PC-3 (cell line): ENCODE measurements around the gene PDZRN3. TPM values are rescaled to one million over a fixed set of nuclear protein-coding genes. Genes with fewer than 3 reads are reported as not detected.

Experiments used
- ATAC-seq: fragments of 200-7000 bp; cut with Tn5 transposase; 2 replicates; pipeline ENCODE4 v1.9.1; 2020; ENCODE audit warnings: mild to moderate bottlenecking, moderate library complexity
- BruUV-seq: library from RNA; stranded (reverse); fragments of 400-500 nt; replicated peaks from 2 replicates; lab custom pipeline; 2021; lab: Mats Ljungman, UMichigan
- CTCF ChIA-PET: fragments of 300-600 bp; sonication (Branson Sonifier 250); formaldehyde crosslinking; loops from one replicate; lab custom pipeline; 2022; ENCODE audit warnings: antibody characterized with exemption; lab: Charles Lee
- POLR2A ChIA-PET: fragments of 300-600 bp; sonication (Branson Sonifier 250); formaldehyde crosslinking; loops from one replicate; lab custom pipeline; 2022; ENCODE audit warnings: antibody characterized with exemption; ENCODE audit not compliant: unreplicated experiment; lab: Charles Lee
- DNase-seq: peaks from one replicate; pipeline ENCODE4 v3.0.0-alpha.2; 2015
- H2AFZ ChIP-seq: fragments of 300-600 bp; sonication (generic); 2 replicates; pipeline ENCODE4 v1.6.0; 2016; ENCODE audit warnings: antibody characterized with exemption, low read length
- H3F3A ChIP-seq: fragments of 300-600 bp; sonication (generic); one replicate; pipeline ENCODE4 v1.6.0; 2017; ENCODE audit warnings: antibody characterized with exemption, low read length, control low read depth, mild to moderate bottlenecking; ENCODE audit not compliant: unreplicated experiment
- H3K27ac ChIP-seq: fragments of 300-600 bp; sonication (generic); 2 replicates; pipeline ENCODE4 v1.5.1; 2016; ENCODE audit warnings: mild to moderate bottlenecking, low read length
- H3K27me3 ChIP-seq: fragments of 300-600 bp; sonication (generic); 2 replicates; pipeline ENCODE4 v1.6.1; 2016; ENCODE audit warnings: low read length, mixed read lengths
- H3K36me3 ChIP-seq: fragments of 300-600 bp; sonication (generic); 2 replicates; pipeline ENCODE4 v1.6.1; 2016; ENCODE audit warnings: low read depth, mixed run types, low read length, mixed read lengths
- H3K4me1 ChIP-seq: fragments of 300-600 bp; sonication (generic); 2 replicates; pipeline ENCODE4 v1.5.1; 2016; ENCODE audit warnings: low read length; ENCODE audit not compliant: insufficient read depth
- H3K4me2 ChIP-seq: fragments of 300-600 bp; sonication (generic); 2 replicates; pipeline ENCODE4 v1.6.0; 2016; ENCODE audit warnings: low read length
- H3K4me3 ChIP-seq: fragments of 300-600 bp; sonication (generic); 2 replicates; pipeline ENCODE4 v1.5.1; 2016; ENCODE audit warnings: mild to moderate bottlenecking, low read length, mixed read lengths
- H3K79me2 ChIP-seq: fragments of 300-600 bp; sonication (generic); 2 replicates; pipeline ENCODE4 v1.6.1; 2017; ENCODE audit warnings: low read length, mixed read lengths
- H3K9ac ChIP-seq: fragments of 300-600 bp; sonication (generic); 2 replicates; pipeline ENCODE4 v1.6.0; 2016; ENCODE audit warnings: mild to moderate bottlenecking, low read length
- H3K9me2 ChIP-seq: fragments of 300-600 bp; sonication (generic); replicated peaks from 2 replicates; pipeline ENCODE4 v1.6.1; 2016; ENCODE audit warnings: mixed run types, low read length, mixed read lengths
- H3K9me3 ChIP-seq: fragments of 300-600 bp; sonication (generic); 2 replicates; pipeline ENCODE4 v1.6.1; 2016; ENCODE audit warnings: low read length, mixed read lengths
- H4K20me1 ChIP-seq: fragments of 300-600 bp; sonication (generic); 2 replicates; pipeline ENCODE4 v1.6.1; 2016; ENCODE audit warnings: low read length, mixed read lengths
- EZH2 ChIP-seq: fragments of 300-600 bp; sonication (generic); IDR thresholded peaks from one replicate; pipeline ENCODE4 v1.6.1; 2017; ENCODE audit warnings: antibody characterized with exemption, mild to moderate bottlenecking, low read length; ENCODE audit not compliant: unreplicated experiment
- EZH2phosphoT487 ChIP-seq: fragments of 300-600 bp; sonication (generic); IDR thresholded peaks from 2 replicates; pipeline ENCODE4 v1.6.1; 2018; ENCODE audit warnings: mild to moderate bottlenecking, antibody characterized with exemption, low read length, borderline replicate concordance
- intact Hi-C: fragments of 100-400 bp; cut with micrococcal nuclease; formaldehyde crosslinking; loops from 2 replicates; pipeline ENCODE4 v1.9.0; 2023
- total RNA-seq: library from RNA; depleted of rRNA; stranded (reverse); fragments of >200 nt; gene quantifications from 2 replicates; pipeline ENCODE4 v1.2.3, GENCODE V29; 2014
- TF ChIP-seq, protein P1 (sequence below): fragments of 300-600 bp; sonication (generic); conservative IDR thresholded peaks from 2 replicates; pipeline ENCODE4 v1.5.1; 2017; ENCODE audit warnings: antibody characterized with exemption, low read depth, mild to moderate bottlenecking, low read length

The PDZRN3 gene
- total RNA-seq, 1 experiment from 2014 or later, result not detected

DNA sequence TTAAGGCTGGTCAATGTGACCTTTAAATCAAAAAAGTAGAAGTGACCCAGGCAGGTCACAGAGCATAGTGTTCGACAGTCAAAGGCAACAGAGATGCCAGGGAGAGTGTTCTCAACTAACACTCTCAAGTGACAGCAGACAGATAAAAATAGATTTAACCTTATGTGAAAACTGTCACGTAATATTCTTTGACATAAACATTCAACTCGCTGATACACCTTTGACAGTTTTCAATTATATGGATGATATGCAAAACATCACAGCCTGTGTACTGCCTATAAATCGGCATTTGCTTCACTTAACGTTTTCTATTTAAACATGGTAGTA lies 15.5 kb downstream of the PDZRN3 start:
- no peak for ATAC-seq
- BruUV-seq, result no TSS peak
- no peak overlapping the region for H3K4me3 ChIP-seq
- H3F3A ChIP-seq, result no peaks in the 10 kb centered on the region
- H3K27ac ChIP-seq, result no peak overlapping the region
- no peaks in the 10 kb centered on the region for H3K4me1 ChIP-seq
- no peaks in the 10 kb centered on the region for H3K9me3 ChIP-seq
- H3K79me2 ChIP-seq, result no peaks in the 10 kb centered on the region
- ChIA-PET POLR2A (no interaction called here), CTCF (no interaction called here)
- TF ChIP-seq, protein P1, sequence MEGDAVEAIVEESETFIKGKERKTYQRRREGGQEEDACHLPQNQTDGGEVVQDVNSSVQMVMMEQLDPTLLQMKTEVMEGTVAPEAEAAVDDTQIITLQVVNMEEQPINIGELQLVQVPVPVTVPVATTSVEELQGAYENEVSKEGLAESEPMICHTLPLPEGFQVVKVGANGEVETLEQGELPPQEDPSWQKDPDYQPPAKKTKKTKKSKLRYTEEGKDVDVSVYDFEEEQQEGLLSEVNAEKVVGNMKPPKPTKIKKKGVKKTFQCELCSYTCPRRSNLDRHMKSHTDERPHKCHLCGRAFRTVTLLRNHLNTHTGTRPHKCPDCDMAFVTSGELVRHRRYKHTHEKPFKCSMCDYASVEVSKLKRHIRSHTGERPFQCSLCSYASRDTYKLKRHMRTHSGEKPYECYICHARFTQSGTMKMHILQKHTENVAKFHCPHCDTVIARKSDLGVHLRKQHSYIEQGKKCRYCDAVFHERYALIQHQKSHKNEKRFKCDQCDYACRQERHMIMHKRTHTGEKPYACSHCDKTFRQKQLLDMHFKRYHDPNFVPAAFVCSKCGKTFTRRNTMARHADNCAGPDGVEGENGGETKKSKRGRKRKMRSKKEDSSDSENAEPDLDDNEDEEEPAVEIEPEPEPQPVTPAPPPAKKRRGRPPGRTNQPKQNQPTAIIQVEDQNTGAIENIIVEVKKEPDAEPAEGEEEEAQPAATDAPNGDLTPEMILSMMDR, result no peak
- no peak for TF ChIP-seq EZH2phosphoT487
- no peak for TF ChIP-seq EZH2
- no peaks in the 10 kb centered on the region for H3K9me2 ChIP-seq
- DNase-seq, result no peak
- no peak overlapping the region for H3K9ac ChIP-seq
- H3K4me2 ChIP-seq, result no peak overlapping the region
- intact Hi-C loops, result no loop called here
- no peaks in the 10 kb centered on the region for H3K36me3 ChIP-seq
- H3K27me3 ChIP-seq, result no peaks in the 10 kb centered on the region
- H4K20me1 ChIP-seq, result no peaks in the 10 kb centered on the region
- no peak overlapping the region for H2AFZ ChIP-seq

DNA sequence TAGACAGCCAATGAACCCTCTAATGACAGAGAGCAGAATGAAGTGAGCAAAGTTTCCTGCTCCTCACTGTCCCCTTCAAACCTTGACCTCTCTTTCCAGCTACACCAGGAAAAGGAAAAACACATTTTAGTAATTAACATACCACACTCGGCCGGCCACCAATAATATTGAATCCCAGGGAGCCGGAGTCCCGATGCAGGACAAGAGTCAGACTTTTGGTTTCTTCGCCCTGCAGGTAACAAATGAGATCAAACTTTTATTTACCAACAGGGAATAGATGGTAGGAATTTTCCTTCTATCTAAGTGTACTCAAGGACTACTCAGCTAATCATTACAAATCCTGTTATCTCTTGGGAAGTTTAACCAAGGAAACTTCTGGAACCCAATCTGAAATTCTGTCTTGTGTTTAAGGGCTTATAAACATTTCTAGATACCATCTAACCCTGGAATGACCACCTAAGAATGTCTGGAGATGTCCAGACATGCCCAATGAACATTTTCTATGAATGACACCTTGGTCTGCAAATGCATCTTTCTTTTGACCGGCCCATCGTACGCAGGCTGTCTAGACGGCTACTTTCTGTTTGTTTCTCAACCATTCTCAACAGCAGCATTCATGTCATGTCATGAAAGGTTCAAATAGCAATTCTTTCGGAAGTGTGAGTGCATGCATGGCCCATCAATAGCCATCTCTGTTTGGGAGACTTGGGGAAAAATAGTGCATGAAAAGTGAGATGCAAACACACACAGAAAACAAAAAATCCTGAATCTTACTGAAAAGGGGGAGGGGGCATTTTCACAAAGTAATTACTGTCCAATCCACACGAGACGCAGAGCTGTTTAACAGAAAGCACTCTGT lies 16.1 kb downstream of the PDZRN3 start:
- Histone ChIP-seq H3K9ac (no peak overlapping the region), H3K36me3 (no peaks in the 10 kb centered on the region), H3K27me3 (no peaks in the 10 kb centered on the region), H3K4me2 (no peak overlapping the region), H4K20me1 (no peaks in the 10 kb centered on the region), H3K27ac (no peak overlapping the region), H2AFZ (no peak overlapping the region), H3K79me2 (no peaks in the 10 kb centered on the region), H3K4me3 (no peak overlapping the region), H3K4me1 (no peaks in the 10 kb centered on the region), H3K9me3 (no peaks in the 10 kb centered on the region), H3K9me2 (no peaks in the 10 kb centered on the region), H3F3A (no peaks in the 10 kb centered on the region)
- DNase-seq (no peak), ATAC-seq (no peak)
- ChIA-PET CTCF (no interaction called here), POLR2A (no interaction called here)
- intact Hi-C loops, result no loop called here
- TF ChIP-seq EZH2 (no peak), EZH2phosphoT487 (no peak)
- TF ChIP-seq, protein P1, result no peak
- no TSS peak for BruUV-seq

DNA sequence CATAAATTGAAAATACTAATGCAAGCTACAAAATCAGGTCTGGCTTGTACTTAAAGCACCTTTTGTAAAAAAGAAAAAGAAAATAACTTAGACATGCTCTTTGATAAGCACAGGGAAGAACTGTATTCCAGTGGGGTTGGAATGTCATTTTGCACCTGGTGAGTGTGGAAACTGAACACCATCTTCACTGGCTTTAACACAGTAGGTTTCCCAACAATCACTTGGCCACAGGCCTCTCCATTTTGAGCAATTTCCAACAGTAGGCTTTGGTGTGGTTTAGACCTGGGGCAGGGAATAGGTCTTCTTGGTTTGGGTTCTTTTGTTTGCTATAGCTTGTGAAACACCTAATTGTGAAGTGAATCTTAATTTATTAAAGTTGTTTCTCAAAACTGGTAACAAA lies 18.9 kb downstream of the PDZRN3 start:
- no peak overlapping the region for H3K9ac ChIP-seq
- H2AFZ ChIP-seq, result no peak overlapping the region
- no peaks in the 10 kb centered on the region for H3K36me3 ChIP-seq
- H3K79me2 ChIP-seq, result no peaks in the 10 kb centered on the region
- H3K9me2 ChIP-seq, result no peaks in the 10 kb centered on the region
- CTCF ChIA-PET, result no interaction called here
- H3K4me2 ChIP-seq, result no peak overlapping the region
- H3K4me1 ChIP-seq, result no peaks in the 10 kb centered on the region
- no peak for ATAC-seq
- H3K27ac ChIP-seq, result no peak overlapping the region
- no peaks in the 10 kb centered on the region for H3K27me3 ChIP-seq
- H4K20me1 ChIP-seq, result no peaks in the 10 kb centered on the region
- intact Hi-C loops, result no loop called here
- DNase-seq, result no peak
- no TSS peak for BruUV-seq
- no peaks in the 10 kb centered on the region for H3F3A ChIP-seq
- TF ChIP-seq EZH2phosphoT487 (no peak), EZH2 (no peak)
- TF ChIP-seq, protein P1, result no peak
- POLR2A ChIA-PET, result no interaction called here
- H3K4me3 ChIP-seq, result no peak overlapping the region
- peaks cover 1% of the 10 kb centered on the region; the same call in 1 of the 2 replicates for H3K9me3 ChIP-seq
